NCI-H345 treated with DMSO at 0.1 percent for 48 hours (cell line): Measurements from ENCODE around the gene SUPT7L.
A peak's percentile ranks its signal among the peaks of the same experiment; 100 is the strongest.
"Not testable (repeated sequence)": the region's sequence is repeated elsewhere in the genome, so short reads cannot be mapped to it uniquely, and the experiment has no call there.

Experiments used
- DNase-seq: peaks from one replicate; lab custom pipeline; 2025; ENCODE audit not compliant: unreplicated experiment; lab: John Stamatoyannopoulos, UW

SUPT7L gene

GRCh38 chr2:27640722-27641245 is 22.6 kb downstream of the SUPT7L start:
- DNase-seq: no peak

GRCh38 chr2:27638709-27639108 is 24.7 kb downstream of the SUPT7L start:
- DNase-seq: no peak

GRCh38 chr2:27638037-27638637 is 25.3 kb downstream of the SUPT7L start:
- DNase-seq: no peak

GRCh38 chr2:27636766-27637165 is 26.6 kb downstream of the SUPT7L start:
- DNase-seq: no peak

- no peak for DNase-seq
Measured at GRCh38 chr2:27634291-27634690, 29.1 kb downstream of the SUPT7L start.

GRCh38 chr2:27630257-27630656 is 33.2 kb downstream of the SUPT7L start:
- not testable (repeated sequence) for DNase-seq

GRCh38 chr2:27628767-27629709 is 34.4 kb downstream of the SUPT7L start, which contains the start of the genes CCDC121 and GPN1:
Gene CCDC121, minus strand, starts transcription at chr2:27629012. Its CDS starts 1,213 bp downstream, at chr2:27627799.
Gene GPN1, plus strand, starts transcription at chr2:27629050. Its CDS starts 9 bp downstream, at chr2:27629059.
- DNase-seq: peak; percentile 84

- DNase-seq: no peak
Measured at GRCh38 chr2:27627963-27628766, 35.2 kb downstream of the SUPT7L start.

- DNase-seq: not testable (repeated sequence)
Measured at GRCh38 chr2:27626921-27627320, 36.5 kb downstream of the SUPT7L start.

- DNase-seq: not testable (repeated sequence)
Measured at GRCh38 chr2:27626323-27626722, 37.1 kb downstream of the SUPT7L start.

GRCh38 chr2:27624943-27625342 is 38.5 kb downstream of the SUPT7L start:
- DNase-seq: no peak

- no peak for DNase-seq
Measured at GRCh38 chr2:27622921-27623384, 40.5 kb downstream of the SUPT7L start.

- DNase-seq: no peak
Measured at GRCh38 chr2:27621524-27621923, 41.9 kb downstream of the SUPT7L start.

GRCh38 chr2:27615316-27615715 is 48.1 kb downstream of the SUPT7L start:
- DNase-seq: peak; percentile 17

GRCh38 chr2:27613985-27614384 is 49.4 kb downstream of the SUPT7L start:
- no peak for DNase-seq

- no peak for DNase-seq
Measured at GRCh38 chr2:27606611-27607010, 56.8 kb downstream of the SUPT7L start.
